Measurements from ENCODE around the gene TMEM198. TPM values are rescaled to one million over a fixed set of nuclear protein-coding genes. Genes with fewer than 3 reads are reported as not detected.

The TMEM198 gene
- total RNA-seq, 6 experiments from 2014 or later, result 2.3 to 2.8 (median 2.7) TPM

DNA sequence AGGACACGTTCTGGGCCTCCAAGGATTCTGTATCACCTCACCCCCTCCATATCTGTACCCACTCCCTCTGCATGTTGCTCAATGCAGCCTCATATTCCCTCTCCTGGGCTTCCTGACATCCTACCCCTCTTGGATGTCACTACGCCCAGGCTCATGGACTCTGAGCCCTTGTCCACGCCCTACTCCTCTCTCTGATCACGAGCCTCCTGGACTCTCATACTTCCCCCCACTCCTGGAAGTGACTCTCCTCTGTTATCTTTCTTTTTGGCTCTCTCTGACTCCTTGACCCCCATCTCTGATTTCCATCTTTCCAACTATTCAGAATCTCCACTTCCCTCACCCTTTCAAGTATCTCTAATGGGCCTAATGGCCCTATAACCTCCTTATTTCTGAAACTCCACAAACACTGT, 2.1 kb downstream of the TMEM198 start:
- H3K4me3 Mint-ChIP-seq, result no peak overlapping the region
- H3K4me1 Mint-ChIP-seq (ENCODE audit: low read depth), result peaks cover 19% of the 10 kb centered on the region

DNA sequence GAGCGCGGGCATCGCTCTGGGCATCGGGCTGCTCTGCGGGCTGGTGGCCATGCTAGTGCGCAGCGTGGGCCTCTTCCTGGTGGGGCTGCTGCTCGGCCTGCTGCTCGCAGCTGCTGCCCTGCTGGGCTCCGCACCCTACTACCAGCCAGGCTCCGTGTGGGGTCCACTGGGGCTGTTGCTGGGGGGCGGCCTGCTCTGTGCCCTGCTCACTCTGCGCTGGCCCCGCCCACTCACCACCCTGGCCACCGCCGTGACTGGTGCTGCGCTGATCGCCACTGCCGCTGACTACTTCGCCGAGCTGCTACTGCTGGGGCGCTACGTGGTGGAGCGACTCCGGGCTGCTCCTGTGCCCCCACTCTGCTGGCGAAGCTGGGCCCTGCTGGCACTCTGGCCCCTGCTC, 3.8 kb downstream of the TMEM198 start:
- Mint-ChIP-seq H3K9me3 (no peaks in the 10 kb centered on the region), H3K36me3 (ENCODE audit: low read depth) (peaks cover 6% of the 10 kb centered on the region), H3K27me3 (ENCODE audit: insufficient read depth) (peaks cover 3% of the 10 kb centered on the region), H3K27ac (no peak overlapping the region), H3K4me3 (no peak overlapping the region), H3K4me1 (ENCODE audit: low read depth) (peaks cover 16% of the 10 kb centered on the region)
- no peak for DNase-seq
- TF ChIP-seq, protein P1, sequence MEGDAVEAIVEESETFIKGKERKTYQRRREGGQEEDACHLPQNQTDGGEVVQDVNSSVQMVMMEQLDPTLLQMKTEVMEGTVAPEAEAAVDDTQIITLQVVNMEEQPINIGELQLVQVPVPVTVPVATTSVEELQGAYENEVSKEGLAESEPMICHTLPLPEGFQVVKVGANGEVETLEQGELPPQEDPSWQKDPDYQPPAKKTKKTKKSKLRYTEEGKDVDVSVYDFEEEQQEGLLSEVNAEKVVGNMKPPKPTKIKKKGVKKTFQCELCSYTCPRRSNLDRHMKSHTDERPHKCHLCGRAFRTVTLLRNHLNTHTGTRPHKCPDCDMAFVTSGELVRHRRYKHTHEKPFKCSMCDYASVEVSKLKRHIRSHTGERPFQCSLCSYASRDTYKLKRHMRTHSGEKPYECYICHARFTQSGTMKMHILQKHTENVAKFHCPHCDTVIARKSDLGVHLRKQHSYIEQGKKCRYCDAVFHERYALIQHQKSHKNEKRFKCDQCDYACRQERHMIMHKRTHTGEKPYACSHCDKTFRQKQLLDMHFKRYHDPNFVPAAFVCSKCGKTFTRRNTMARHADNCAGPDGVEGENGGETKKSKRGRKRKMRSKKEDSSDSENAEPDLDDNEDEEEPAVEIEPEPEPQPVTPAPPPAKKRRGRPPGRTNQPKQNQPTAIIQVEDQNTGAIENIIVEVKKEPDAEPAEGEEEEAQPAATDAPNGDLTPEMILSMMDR (IDR thresholded peaks at IDR 0.05), result no peak

More for the DNA sequence above, 2.1 kb downstream of the TMEM198 start:
- Mint-ChIP-seq H3K27ac (no peak overlapping the region), H3K9me3 (no peaks in the 10 kb centered on the region), H3K36me3 (ENCODE audit: low read depth) (peaks cover 11% of the 10 kb centered on the region), H3K27me3 (ENCODE audit: insufficient read depth) (peaks cover 3% of the 10 kb centered on the region)
- TF ChIP-seq, protein P1 (IDR thresholded peaks at IDR 0.05), result no peak
- no peak for DNase-seq

DNA sequence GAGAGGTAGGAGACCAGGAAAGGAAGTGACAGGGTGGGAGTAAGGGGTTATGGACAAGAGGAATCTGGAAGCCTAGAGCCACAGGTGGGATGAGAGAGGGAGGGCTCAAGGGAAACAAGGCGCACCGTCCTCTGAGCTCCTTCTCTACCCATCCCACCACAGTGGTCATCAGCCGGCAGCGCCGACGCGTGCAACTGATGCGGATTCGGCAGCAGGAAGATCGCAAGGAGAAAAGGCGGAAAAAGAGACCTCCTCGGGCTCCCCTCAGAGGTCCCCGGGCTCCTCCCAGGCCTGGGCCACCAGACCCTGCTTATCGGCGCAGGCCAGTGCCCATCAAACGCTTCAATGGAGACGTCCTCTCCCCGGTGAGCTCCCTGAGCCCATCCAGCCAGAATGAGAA, 5.2 kb downstream of the TMEM198 start:
- DNase-seq, result no peak
- TF ChIP-seq, protein P1 (IDR thresholded peaks at IDR 0.05), result no peak
- peaks cover 16% of the 10 kb centered on the region for H3K4me1 Mint-ChIP-seq (ENCODE audit: low read depth)
- H3K27me3 Mint-ChIP-seq (ENCODE audit: insufficient read depth), result peaks cover 3% of the 10 kb centered on the region
- H3K36me3 Mint-ChIP-seq (ENCODE audit: low read depth), result peaks cover 6% of the 10 kb centered on the region
- H3K4me3 Mint-ChIP-seq, result no peak overlapping the region
- no peak overlapping the region for H3K27ac Mint-ChIP-seq
- H3K9me3 Mint-ChIP-seq, result no peaks in the 10 kb centered on the region

DNA sequence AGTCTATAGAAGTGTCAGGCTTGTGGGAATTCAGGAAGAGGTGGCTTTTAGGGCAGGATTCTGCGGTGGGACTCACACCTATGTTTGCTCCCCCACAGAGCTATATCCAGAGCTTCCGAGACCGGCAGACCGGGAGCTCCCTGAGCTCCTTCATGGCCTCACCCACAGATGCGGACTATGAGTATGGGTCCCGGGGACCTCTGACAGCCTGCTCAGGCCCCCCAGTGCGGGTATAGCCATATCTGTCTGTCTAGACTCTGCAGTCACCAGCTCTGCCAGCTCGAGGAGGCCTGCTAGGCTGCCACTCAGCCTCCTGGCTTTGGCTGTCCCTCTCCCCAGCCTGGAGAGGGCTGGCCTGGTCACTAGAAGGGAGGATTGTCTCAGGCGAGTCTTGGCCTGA, 5.8 kb downstream of the TMEM198 start:
- DNase-seq, result no peak
- Mint-ChIP-seq H3K4me1 (ENCODE audit: low read depth) (peaks cover 10% of the 10 kb centered on the region), H3K27me3 (ENCODE audit: insufficient read depth) (peaks cover 3% of the 10 kb centered on the region), H3K9me3 (no peaks in the 10 kb centered on the region), H3K27ac (no peak overlapping the region), H3K4me3 (no peak overlapping the region), H3K36me3 (ENCODE audit: low read depth) (peaks cover 6% of the 10 kb centered on the region)
- TF ChIP-seq, protein P1 (IDR thresholded peaks at IDR 0.05), result no peak

DNA sequence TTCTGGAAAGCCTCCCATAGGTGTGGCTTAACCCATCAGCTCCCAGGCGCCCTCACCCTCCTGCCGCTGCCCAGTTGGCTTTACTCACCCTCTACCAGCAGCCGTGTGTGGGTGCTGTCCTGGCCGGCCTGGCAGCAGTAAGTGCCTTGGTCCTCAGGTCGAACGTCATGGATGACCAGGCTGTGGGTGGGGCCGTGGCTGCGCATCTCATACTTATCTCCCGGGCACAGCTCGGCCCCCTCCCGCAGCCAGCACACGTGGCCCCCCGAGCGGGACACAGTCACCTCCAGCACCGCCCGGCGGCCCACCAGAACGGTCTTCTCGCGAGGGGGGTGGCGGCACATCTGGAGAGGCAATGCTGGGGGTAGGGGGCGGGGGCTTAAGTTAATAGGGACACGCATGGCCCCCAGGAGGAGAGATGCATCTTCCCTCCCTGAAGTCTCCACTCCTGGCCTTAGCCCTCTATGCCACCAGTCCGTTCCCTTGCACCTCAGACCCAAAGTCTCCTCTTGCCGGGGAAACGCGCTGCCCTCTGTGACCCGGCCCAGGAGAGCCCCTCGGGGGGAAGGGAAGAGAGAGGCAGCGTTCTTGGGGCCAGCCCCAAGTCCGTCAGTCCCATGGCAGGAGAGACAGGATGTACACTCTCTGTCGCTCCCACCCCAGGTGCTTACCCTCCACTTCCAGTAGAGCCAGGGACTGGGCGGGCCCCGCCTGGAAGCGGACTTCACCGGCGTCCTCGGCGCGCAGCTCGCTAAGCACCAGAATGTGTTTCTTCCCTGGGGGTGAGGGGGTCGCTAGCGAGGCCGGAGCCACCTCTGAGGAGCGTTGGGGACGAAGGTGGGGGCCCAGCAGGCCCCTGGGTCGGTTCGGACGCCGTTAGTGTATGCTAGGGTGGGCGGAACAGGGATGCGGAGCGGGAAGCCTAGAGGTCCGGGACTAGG, 7.9 kb downstream of the TMEM198 start:
- Mint-ChIP-seq H3K27ac (peak overlapping the region; percentile 68; the same call in 1 of the 2 replicates), H3K36me3 (ENCODE audit: low read depth) (peaks cover 6% of the 10 kb centered on the region), H3K9me3 (no peaks in the 10 kb centered on the region), H3K27me3 (ENCODE audit: insufficient read depth) (peaks cover 2% of the 10 kb centered on the region), H3K4me1 (ENCODE audit: low read depth) (peaks cover 6% of the 10 kb centered on the region; the same call in 1 of the 2 replicates), H3K4me3 (peak overlapping the region; percentile 84)
- peak; percentile 45 for DNase-seq
- TF ChIP-seq, protein P1 (IDR thresholded peaks at IDR 0.05), result no peak

All from HFFc6 (cell line).